Ascending aorta (tissue), 2 donors: ENCODE data around the gene PHLPP1. TPM values are rescaled to one million over a fixed set of nuclear protein-coding genes. Genes with fewer than 3 reads are reported as not detected.

Experiments used
- DNase-seq, 2 donors: peaks; one replicate each; pipeline ENCODE4 v3.0.0-alpha.2; 2019; ENCODE audit warnings: low spot score in 2 of 2
- H3K27ac ChIP-seq, 2 donors: fragments of 200-600 bp; sonication (generic); one replicate each; pipeline ENCODE4 v1.5.1; 2016 to 2017; ENCODE audit warnings: mild to moderate bottlenecking in 1 of 2
- H3K27me3 ChIP-seq: fragments of 200-600 bp; sonication (generic); one replicate; pipeline ENCODE4 v1.5.1; 2017
- H3K36me3 ChIP-seq, 2 donors: fragments of 200-600 bp; sonication (generic); one replicate each; pipeline ENCODE4 v1.5.1; 2016
- H3K4me1 ChIP-seq, 2 donors: fragments of 200-600 bp; sonication (generic); one replicate each; pipeline ENCODE4 v1.5.1; 2016 to 2017; ENCODE audit warnings: mild to moderate bottlenecking in 1 of 2
- H3K4me3 ChIP-seq, 2 donors: fragments of 200-600 bp; sonication (generic); one replicate each; pipeline ENCODE4 v1.5.1; 2016 to 2017; ENCODE audit warnings: mild to moderate bottlenecking in 1 of 2
- H3K9me3 ChIP-seq, 2 donors: fragments of 200-600 bp; sonication (generic); one replicate each; pipeline ENCODE4 v1.5.1; 2016
- CTCF ChIP-seq, 3 experiments: fragments of 200-600 bp in 2 of 3; fragments of 450-650 bp in 1 of 3; sonication (generic) in 2 of 3; IDR thresholded peaks; one replicate each; pipeline ENCODE4 v1.5.1; 2016 to 2019; ENCODE audit warnings: antibody characterized with exemption in 3 of 3, mild to moderate bottlenecking in 1 of 3, moderate library complexity in 1 of 3
- intact Hi-C: fragments of 100-400 bp; cut with DNase I; formaldehyde crosslinking; loops from one replicate; pipeline ENCODE4 v1.15.1; 2023
- total RNA-seq: library from RNA; depleted of rRNA; stranded (reverse); fragments of >200 nt; gene quantifications from one replicate; pipeline ENCODE4 v1.1.0, GENCODE V29; 2016

The PHLPP1 gene
- total RNA-seq, 1 donor from 2014 or later, result 9.8 TPM

GRCh38 chr18:62790871-62791772 is 75.8 kb downstream of the PHLPP1 start:
- Histone ChIP-seq H3K9me3 (no peaks in the 10 kb centered on the region), H3K4me1 (no peaks in the 10 kb centered on the region), H3K27me3 (no peaks in the 10 kb centered on the region), H3K27ac (no peak overlapping the region), H3K4me3 (no peak overlapping the region), H3K36me3 (no peaks in the 10 kb centered on the region)
- no peak for DNase-seq
- intact Hi-C loops, result no loop called here
- no peak for TF ChIP-seq CTCF (IDR thresholded peaks at IDR 0.05)

- intact Hi-C loops, result no loop called here
- Histone ChIP-seq H3K9me3 (no peaks in the 10 kb centered on the region), H3K4me1 (no peaks in the 10 kb centered on the region), H3K36me3 (no peaks in the 10 kb centered on the region), H3K27me3 (no peaks in the 10 kb centered on the region), H3K27ac (no peak overlapping the region), H3K4me3 (no peak overlapping the region)
- DNase-seq, result no peak
- TF ChIP-seq CTCF (IDR thresholded peaks at IDR 0.05), result no peak
Observed at GRCh38 chr18:62792016-62792415, 76.7 kb downstream of the PHLPP1 start.

- no peak for DNase-seq
- intact Hi-C loops, result no loop called here
- Histone ChIP-seq H3K9me3 (no peaks in the 10 kb centered on the region), H3K4me3 (no peak overlapping the region), H3K27ac (no peak overlapping the region), H3K4me1 (no peaks in the 10 kb centered on the region), H3K36me3 (no peaks in the 10 kb centered on the region), H3K27me3 (no peaks in the 10 kb centered on the region)
- TF ChIP-seq CTCF (IDR thresholded peaks at IDR 0.05), result no peak
Observed at GRCh38 chr18:62795813-62796212, 80.5 kb downstream of the PHLPP1 start.

GRCh38 chr18:62796216-62796621 is 80.9 kb downstream of the PHLPP1 start:
- Histone ChIP-seq H3K27ac (no peak overlapping the region), H3K4me1 (no peaks in the 10 kb centered on the region), H3K36me3 (no peaks in the 10 kb centered on the region), H3K27me3 (no peaks in the 10 kb centered on the region), H3K4me3 (no peak overlapping the region), H3K9me3 (no peaks in the 10 kb centered on the region)
- intact Hi-C loops, result no loop called here
- no peak for TF ChIP-seq CTCF (IDR thresholded peaks at IDR 0.05)
- no peak for DNase-seq

GRCh38 chr18:62797329-62797728 is 82.0 kb downstream of the PHLPP1 start:
- no peak overlapping the region for H3K27ac ChIP-seq
- intact Hi-C loops, result no loop called here
- DNase-seq, result no peak
- H3K4me1 ChIP-seq, result no peaks in the 10 kb centered on the region
- H3K9me3 ChIP-seq, result no peaks in the 10 kb centered on the region
- no peaks in the 10 kb centered on the region for H3K27me3 ChIP-seq
- H3K4me3 ChIP-seq, result no peak overlapping the region
- no peak for TF ChIP-seq CTCF (IDR thresholded peaks at IDR 0.05)
- no peaks in the 10 kb centered on the region for H3K36me3 ChIP-seq
